ENCODE results near the gene NYNRIN.

- no peak for TF ChIP-seq CTCF (IDR thresholded peaks at IDR 0.05)
- TF ChIP-seq POLR2A (IDR thresholded peaks at IDR 0.05): no peak
These were observed 41.2 kb downstream of the NYNRIN start for GRCh38 chr14:24439830-24440605.
